DND-41 (cell line): ENCODE data around the gene CRIP3.

ENCODE experiments used
- ATAC-seq: fragments of 200-7000 bp; cut with Tn5 transposase; 3 replicates; pipeline ENCODE4 v1.9.1; 2021; ENCODE audit warnings: low read depth; ENCODE audit not compliant: insufficient read depth
- DNase-seq: peaks from one replicate; pipeline ENCODE4 v3.0.0-alpha.2; 2020
- H2AFZ ChIP-seq: 2 replicates; pipeline ENCODE4 v1.6.0; 2012; ENCODE audit warnings: low read depth, low read length
- H3K27ac ChIP-seq: 2 replicates; pipeline ENCODE4 v1.5.1; 2012; ENCODE audit warnings: low read length, inconsistent platforms
- H3K27me3 ChIP-seq: fragments of 200-600 bp; sonication (generic); 2 replicates; pipeline ENCODE4 v1.6.0; 2012; ENCODE audit warnings: low read length, mild to moderate bottlenecking, inconsistent platforms; ENCODE audit not compliant: insufficient read depth, poor library complexity
- H3K36me3 ChIP-seq: 2 replicates; pipeline ENCODE4 v1.5.1; 2012; ENCODE audit warnings: low read length, inconsistent platforms; ENCODE audit not compliant: insufficient read depth
- H3K4me1 ChIP-seq: 2 replicates; pipeline ENCODE4 v1.5.1; 2012; ENCODE audit warnings: mild to moderate bottlenecking, low read length; ENCODE audit not compliant: insufficient read depth
- H3K4me2 ChIP-seq: 2 replicates; pipeline ENCODE4 v1.6.0; 2012; ENCODE audit warnings: mild to moderate bottlenecking, moderate library complexity, low read length, inconsistent platforms; ENCODE audit not compliant: insufficient read depth
- H3K4me3 ChIP-seq, 2 experiments: fragments of 200-600 bp in 1 of 2; shearing (Covaris generic) in 1 of 2; 2 replicates each; pipeline ENCODE4 v1.5.1; 2012 to 2016; ENCODE audit warnings: inconsistent platforms in 2 of 2, low read length in 2 of 2, mild to moderate bottlenecking in 2 of 2, low read depth in 1 of 2, moderate library complexity in 1 of 2
- H3K79me2 ChIP-seq: 2 replicates; pipeline ENCODE4 v1.6.0; 2012; ENCODE audit warnings: low read length, inconsistent platforms; ENCODE audit not compliant: insufficient read depth
- H3K9ac ChIP-seq: 2 replicates; pipeline ENCODE4 v1.6.0; 2012; ENCODE audit warnings: low read depth, mild to moderate bottlenecking, inconsistent platforms, low read length, moderate library complexity
- H3K9me3 ChIP-seq: 2 replicates; pipeline ENCODE4 v1.5.1; 2012; ENCODE audit warnings: low read length, moderate library complexity, mild to moderate bottlenecking, inconsistent platforms; ENCODE audit not compliant: insufficient read depth, severe bottlenecking
- H4K20me1 ChIP-seq: 2 replicates; pipeline ENCODE4 v1.6.0; 2012; ENCODE audit warnings: low read length; ENCODE audit not compliant: insufficient read depth
- CTCF ChIP-seq: IDR thresholded peaks from 2 replicates; pipeline ENCODE4 v1.5.1; 2012; ENCODE audit warnings: borderline replicate concordance, low read length, moderate library complexity, mild to moderate bottlenecking; ENCODE audit not compliant: poor library complexity, severe bottlenecking; ENCODE audit errors: extremely low read depth
- EZH2 ChIP-seq: IDR thresholded peaks from 3 replicates; pipeline ENCODE4 v1.6.1; 2012; ENCODE audit warnings: borderline replicate concordance, low read depth, mild to moderate bottlenecking, moderate library complexity, low read length, inconsistent platforms; ENCODE audit not compliant: severe bottlenecking

The CRIP3 gene

GRCh38 chr6:43265564-43265963, 43.1 kb downstream of the CRIP3 start:
- Histone ChIP-seq H3K36me3 (no peaks in the 10 kb centered on the region), H3K4me1 (peaks cover 14% of the 10 kb centered on the region), H3K9me3 (no peaks in the 10 kb centered on the region), H3K9ac (no peak overlapping the region), H2AFZ (no peak overlapping the region), H4K20me1 (peaks cover 4% of the 10 kb centered on the region; the same call in 1 of the 2 replicates), H3K79me2 (no peaks in the 10 kb centered on the region), H3K27me3 (peaks cover 42% of the 10 kb centered on the region), H3K4me3 (no peak overlapping the region), H3K27ac (no peak overlapping the region), H3K4me2 (no peak overlapping the region)
- DNase-seq (no peak), ATAC-seq (no peak)
- TF ChIP-seq EZH2 (no peak), CTCF (no peak)

GRCh38 chr6:43264599-43265145, 44.0 kb downstream of the CRIP3 start:
- no peak for DNase-seq
- no peak overlapping the region for H3K9ac ChIP-seq

GRCh38 chr6:43263314-43264178, 45.1 kb downstream of the CRIP3 start:
- Histone ChIP-seq H3K9ac (no peak overlapping the region), H3K4me1 (no peaks in the 10 kb centered on the region), H4K20me1 (no peaks in the 10 kb centered on the region), H3K27ac (no peak overlapping the region), H3K36me3 (no peaks in the 10 kb centered on the region), H3K4me3 (no peak overlapping the region), H3K27me3 (peaks cover 22% of the 10 kb centered on the region), H3K9me3 (no peaks in the 10 kb centered on the region), H2AFZ (peak overlapping the region; percentile 10; the same call in 1 of the 2 replicates), H3K79me2 (no peaks in the 10 kb centered on the region), H3K4me2 (no peak overlapping the region)
- TF ChIP-seq EZH2, result no peak
- peak; percentile 91 for TF ChIP-seq CTCF
- DNase-seq (peak; percentile 70), ATAC-seq (peak; percentile 96)

More at GRCh38 chr6:43264599-43265145, 44.0 kb downstream of the CRIP3 start:
- H3K27me3 ChIP-seq, result peaks cover 33% of the 10 kb centered on the region
- no peak for TF ChIP-seq EZH2
- no peak for TF ChIP-seq CTCF
- no peak for ATAC-seq
- no peaks in the 10 kb centered on the region for H3K36me3 ChIP-seq
- H3K79me2 ChIP-seq, result no peaks in the 10 kb centered on the region
- peaks cover 4% of the 10 kb centered on the region; the same call in 1 of the 2 replicates for H4K20me1 ChIP-seq
- H3K4me3 ChIP-seq, result no peak overlapping the region
- H3K4me1 ChIP-seq, result peaks cover 8% of the 10 kb centered on the region
- H3K4me2 ChIP-seq, result no peak overlapping the region
- no peak overlapping the region for H3K27ac ChIP-seq
- no peak overlapping the region for H2AFZ ChIP-seq
- H3K9me3 ChIP-seq, result no peaks in the 10 kb centered on the region
